Chondrocyte (in vitro differentiated cells): ENCODE measurements around the gene POFUT2. TPM values are rescaled to one million over a fixed set of nuclear protein-coding genes. Genes with fewer than 3 reads are reported as not detected.

Source experiments
- DNase-seq: peaks from one replicate; pipeline ENCODE4 v3.0.0; 2021; ENCODE audit warnings: mixed read lengths, low spot score
- H3K27ac Mint-ChIP-seq: one replicate; pipeline ENCODE4 v1.8.0; 2021; ENCODE audit warnings: mild to moderate bottlenecking, moderate library complexity, mixed read lengths; ENCODE audit not compliant: unreplicated experiment
- H3K27me3 Mint-ChIP-seq: 2 replicates; pipeline ENCODE4 v1.8.0; 2021; ENCODE audit warnings: low read depth, mixed read lengths
- H3K36me3 Mint-ChIP-seq: 2 replicates; pipeline ENCODE4 v1.8.0; 2021; ENCODE audit warnings: low read depth, mixed read lengths
- H3K4me1 Mint-ChIP-seq: 2 replicates; pipeline ENCODE4 v1.8.0; 2021; ENCODE audit warnings: low read depth, mild to moderate bottlenecking, mixed read lengths
- H3K4me3 Mint-ChIP-seq: one replicate; pipeline ENCODE4 v1.8.0; 2021; ENCODE audit warnings: mild to moderate bottlenecking, moderate library complexity, mixed read lengths; ENCODE audit not compliant: unreplicated experiment
- H3K9me3 Mint-ChIP-seq: 2 replicates; pipeline ENCODE4 v1.8.0; 2021; ENCODE audit warnings: low read depth, mixed read lengths
- total RNA-seq: library from RNA; stranded (reverse); gene quantifications from 3 replicates; pipeline ENCODE4 v1.2.1, GENCODE V29; 2021
- TF ChIP-seq, protein P1 (sequence below): fragments of 200-600 bp; sonication (generic); IDR thresholded peaks from 2 replicates; pipeline ENCODE4 v1.5.0; 2021; ENCODE audit warnings: antibody characterized with exemption, mild to moderate bottlenecking, moderate library complexity

Gene POFUT2
- total RNA-seq, 1 donor from 2014 or later, result 73.6 TPM

GRCh38 chr21:45328198-45329091 is 40.8 kb upstream of the POFUT2 start:
- no peaks in the 10 kb centered on the region for H3K36me3 Mint-ChIP-seq
- H3K27ac Mint-ChIP-seq, result peak overlapping the region; percentile 98
- TF ChIP-seq, protein P1, sequence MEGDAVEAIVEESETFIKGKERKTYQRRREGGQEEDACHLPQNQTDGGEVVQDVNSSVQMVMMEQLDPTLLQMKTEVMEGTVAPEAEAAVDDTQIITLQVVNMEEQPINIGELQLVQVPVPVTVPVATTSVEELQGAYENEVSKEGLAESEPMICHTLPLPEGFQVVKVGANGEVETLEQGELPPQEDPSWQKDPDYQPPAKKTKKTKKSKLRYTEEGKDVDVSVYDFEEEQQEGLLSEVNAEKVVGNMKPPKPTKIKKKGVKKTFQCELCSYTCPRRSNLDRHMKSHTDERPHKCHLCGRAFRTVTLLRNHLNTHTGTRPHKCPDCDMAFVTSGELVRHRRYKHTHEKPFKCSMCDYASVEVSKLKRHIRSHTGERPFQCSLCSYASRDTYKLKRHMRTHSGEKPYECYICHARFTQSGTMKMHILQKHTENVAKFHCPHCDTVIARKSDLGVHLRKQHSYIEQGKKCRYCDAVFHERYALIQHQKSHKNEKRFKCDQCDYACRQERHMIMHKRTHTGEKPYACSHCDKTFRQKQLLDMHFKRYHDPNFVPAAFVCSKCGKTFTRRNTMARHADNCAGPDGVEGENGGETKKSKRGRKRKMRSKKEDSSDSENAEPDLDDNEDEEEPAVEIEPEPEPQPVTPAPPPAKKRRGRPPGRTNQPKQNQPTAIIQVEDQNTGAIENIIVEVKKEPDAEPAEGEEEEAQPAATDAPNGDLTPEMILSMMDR, result no peak
- H3K27me3 Mint-ChIP-seq, result no peaks in the 10 kb centered on the region
- DNase-seq, result peak; percentile 92
- H3K4me3 Mint-ChIP-seq, result no peak overlapping the region
- peaks cover 71% of the 10 kb centered on the region for H3K4me1 Mint-ChIP-seq
- H3K9me3 Mint-ChIP-seq, result no peaks in the 10 kb centered on the region

GRCh38 chr21:45327441-45328197 is 39.9 kb upstream of the POFUT2 start:
- Mint-ChIP-seq H3K27me3 (no peaks in the 10 kb centered on the region), H3K4me3 (no peak overlapping the region), H3K36me3 (no peaks in the 10 kb centered on the region), H3K4me1 (peaks cover 72% of the 10 kb centered on the region), H3K27ac (no peak overlapping the region), H3K9me3 (no peaks in the 10 kb centered on the region)
- peak; percentile 91 for DNase-seq
- TF ChIP-seq, protein P1, result no peak

DNA sequence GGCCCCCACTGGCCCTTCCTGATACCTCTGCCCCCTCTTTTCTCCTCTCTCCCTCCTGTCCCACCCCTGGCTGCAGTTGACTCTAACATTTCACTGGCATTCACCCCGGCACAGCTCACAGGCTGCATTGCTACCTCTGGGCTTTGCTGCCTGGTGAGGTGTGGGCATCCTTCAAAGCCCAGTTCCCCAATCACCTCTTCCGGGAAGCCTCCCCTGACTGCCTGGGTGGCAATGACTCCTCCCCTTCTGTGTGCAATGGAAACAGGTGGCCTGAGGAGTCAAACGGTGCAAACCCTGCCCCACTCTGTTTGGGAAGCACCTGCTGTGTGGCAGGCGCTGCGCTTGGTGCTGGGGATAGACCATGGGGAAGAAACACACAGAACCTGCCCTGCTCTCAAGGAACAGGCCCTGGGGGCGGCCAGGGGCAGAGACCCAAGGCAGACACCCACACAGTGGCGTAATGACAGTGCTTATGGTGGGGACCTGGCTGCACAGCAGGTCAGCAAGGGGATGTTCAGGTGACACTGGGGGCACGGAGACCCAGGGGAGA is 39.3 kb upstream of the POFUT2 start:
- H3K4me3 Mint-ChIP-seq, result no peak overlapping the region

GRCh38 chr21:45326169-45326851 is 38.6 kb upstream of the POFUT2 start:
- H3K27me3 Mint-ChIP-seq, result no peaks in the 10 kb centered on the region
- H3K27ac Mint-ChIP-seq, result peak overlapping the region; percentile 69
- no peaks in the 10 kb centered on the region for H3K36me3 Mint-ChIP-seq
- no peak overlapping the region for H3K4me3 Mint-ChIP-seq
- peaks cover 68% of the 10 kb centered on the region for H3K4me1 Mint-ChIP-seq
- TF ChIP-seq, protein P1, result no peak
- peak; percentile 75 for DNase-seq
- H3K9me3 Mint-ChIP-seq, result no peaks in the 10 kb centered on the region

More for the DNA sequence above, 39.3 kb upstream of the POFUT2 start:
- TF ChIP-seq, protein P1, result no peak
- no peaks in the 10 kb centered on the region for H3K9me3 Mint-ChIP-seq
- peak; percentile 88 for DNase-seq
- H3K4me1 Mint-ChIP-seq, result peaks cover 70% of the 10 kb centered on the region
- peak overlapping the region; percentile 69 for H3K27ac Mint-ChIP-seq
- H3K36me3 Mint-ChIP-seq, result no peaks in the 10 kb centered on the region
- no peaks in the 10 kb centered on the region for H3K27me3 Mint-ChIP-seq
